Keratinocyte (primary cell): ENCODE measurements around the gene ANKRD24. TPM values are rescaled to one million over a fixed set of nuclear protein-coding genes. Genes with fewer than 3 reads are reported as not detected.
"Not testable (repeated sequence)": the region's sequence is repeated elsewhere in the genome, so short reads cannot be mapped to it uniquely, and the experiment has no call there.

ENCODE experiments used
- DNase-seq: peaks from one replicate; pipeline ENCODE4 v3.0.0-alpha.2; 2011; ENCODE audit warnings: low read depth, missing footprints, low spot score
- FAIRE-seq: peaks from 2 replicates; lab custom pipeline; 2011; peaks lifted over from hg19 to GRCh38; lab: Jason Lieb, UNC
- H2AFZ ChIP-seq: 2 replicates; pipeline ENCODE4 v1.6.0; 2012; ENCODE audit warnings: low read length, control low read depth, inconsistent platforms; ENCODE audit not compliant: control insufficient read depth
- H3K27ac ChIP-seq: 2 replicates; pipeline ENCODE4 v1.5.1; 2011; ENCODE audit warnings: low read length; ENCODE audit not compliant: control insufficient read depth, insufficient read depth
- H3K27me3 ChIP-seq: 3 replicates; pipeline ENCODE4 v1.6.0; 2011; ENCODE audit warnings: low read length; ENCODE audit not compliant: control insufficient read depth, insufficient read depth; ENCODE audit errors: extremely low read depth
- H3K36me3 ChIP-seq, 2 experiments: 2 replicates in 1 of 2; 3 replicates in 1 of 2; pipeline ENCODE4 v1.5.1; 2011; ENCODE audit warnings: low read length in 2 of 2, mild to moderate bottlenecking in 1 of 2; ENCODE audit not compliant: control insufficient read depth in 2 of 2, insufficient read depth in 2 of 2; ENCODE audit errors: extremely low read depth in 1 of 2
- H3K4me1 ChIP-seq: 3 replicates; pipeline ENCODE4 v1.5.1; 2011; ENCODE audit warnings: low read length; ENCODE audit not compliant: control insufficient read depth, insufficient read depth; ENCODE audit errors: extremely low read depth
- H3K4me2 ChIP-seq: 3 replicates; pipeline ENCODE4 v1.6.0; 2011; ENCODE audit warnings: low read depth, low read length; ENCODE audit not compliant: control insufficient read depth, insufficient read depth; ENCODE audit errors: extremely low read depth
- H3K4me3 ChIP-seq, 3 experiments: fragments of 200-600 bp in 1 of 3; sonication (generic) in 1 of 3; 2 replicates in 2 of 3; 3 replicates in 1 of 3; pipeline ENCODE4 v1.5.1; 2011 to 2016; ENCODE audit warnings: low read length in 3 of 3, mild to moderate bottlenecking in 3 of 3, control low read depth in 2 of 3, inconsistent platforms in 1 of 3, low read depth in 1 of 3, mixed read lengths in 1 of 3, mixed run types in 1 of 3, moderate library complexity in 1 of 3; ENCODE audit not compliant: control insufficient read depth in 2 of 3, insufficient read depth in 2 of 3; ENCODE audit errors: extremely low read depth in 1 of 3
- H3K79me2 ChIP-seq: 2 replicates; pipeline ENCODE4 v1.6.0; 2012; ENCODE audit warnings: low read length; ENCODE audit not compliant: control insufficient read depth, insufficient read depth
- H3K9ac ChIP-seq: 3 replicates; pipeline ENCODE4 v1.6.0; 2011; ENCODE audit warnings: low read length; ENCODE audit not compliant: control insufficient read depth, insufficient read depth; ENCODE audit errors: extremely low read depth
- H3K9me1 ChIP-seq: 3 replicates; pipeline ENCODE4 v1.6.0; 2011; ENCODE audit warnings: low read length; ENCODE audit not compliant: control insufficient read depth, insufficient read depth; ENCODE audit errors: extremely low read depth
- H3K9me3 ChIP-seq: 2 replicates; pipeline ENCODE4 v1.5.1; 2012; ENCODE audit warnings: low read depth, low read length; ENCODE audit not compliant: control insufficient read depth
- H4K20me1 ChIP-seq: 3 replicates; pipeline ENCODE4 v1.6.0; 2011; ENCODE audit warnings: low read length; ENCODE audit not compliant: control insufficient read depth, insufficient read depth; ENCODE audit errors: extremely low read depth
- EZH2 ChIP-seq: IDR thresholded peaks from one replicate; pipeline ENCODE4 v1.6.1; 2012; ENCODE audit warnings: inconsistent platforms, mild to moderate bottlenecking, low read length, moderate library complexity
- dilution Hi-C: fragments of 300-500 bp; cut with MboI; formaldehyde crosslinking; loops from one replicate; pipeline ENCODE4 v1.7.0; 2020; ENCODE audit warnings: low sequenced_read_pairs; ENCODE audit not compliant: extremely low pct_ligation_motif_present
- polyA plus RNA-seq, 5 experiments: library from polyadenylated mRNA; depleted of rRNA in 3 of 5; stranded (reverse) in 3 of 5; stranded (forward) in 1 of 5; unstranded in 1 of 5; fragments of >200 nt; gene quantifications; 1 replicate in 1 of 5; 2 replicates in 3 of 5; 3 replicates in 1 of 5; pipeline versions ENCODE4 v1.2.1 to v1.2.3, GENCODE V29; 2011 to 2012; ENCODE audit warnings: missing spikeins in 2 of 5, low read depth in 1 of 5, low replicate concordance in 1 of 5
- TF ChIP-seq, protein P1 (sequence below), 3 experiments: IDR thresholded peaks in 1 of 3; conservative IDR thresholded peaks in 1 of 3; optimal IDR thresholded peaks in 1 of 3; 2 replicates in 2 of 3; 3 replicates in 1 of 3; pipeline versions ENCODE3 to v1.5.1; 2011; ENCODE audit warnings: low read length in 3 of 3, mild to moderate bottlenecking in 3 of 3, moderate library complexity in 2 of 3, control low read depth in 1 of 3, inconsistent platforms in 1 of 3; ENCODE audit not compliant: insufficient read depth in 2 of 3; ENCODE audit errors: extremely low read depth in 1 of 3

The ANKRD24 gene
- polyA plus RNA-seq, 1 donor (not counting 4 experiments of a cell fraction or from before 2014, with no cell fraction given) = 0.07 TPM

DNA sequence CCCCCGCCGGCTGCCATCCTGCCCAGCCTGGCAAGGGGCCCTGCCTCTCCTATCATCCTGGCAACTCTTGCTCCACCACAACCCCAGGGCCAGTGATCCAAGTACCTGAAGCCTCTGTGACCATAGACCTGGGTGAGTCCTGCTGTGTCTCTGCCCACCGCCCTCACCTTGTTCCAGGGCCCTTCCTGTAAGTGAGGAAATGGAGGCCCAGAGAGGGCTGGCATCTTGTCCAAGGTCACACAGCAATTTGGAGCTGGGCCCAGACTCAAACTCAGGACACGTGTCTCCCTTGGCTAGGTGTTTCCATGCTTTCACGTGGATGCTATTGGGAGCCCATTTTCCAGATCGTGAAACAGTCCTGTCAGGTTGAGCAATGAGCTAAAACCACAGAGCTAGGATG lies 25.3 kb upstream of the ANKRD24 start:
- Histone ChIP-seq H3K27me3 (peaks cover 4% of the 10 kb centered on the region), H3K4me1 (no peaks in the 10 kb centered on the region)

DNA sequence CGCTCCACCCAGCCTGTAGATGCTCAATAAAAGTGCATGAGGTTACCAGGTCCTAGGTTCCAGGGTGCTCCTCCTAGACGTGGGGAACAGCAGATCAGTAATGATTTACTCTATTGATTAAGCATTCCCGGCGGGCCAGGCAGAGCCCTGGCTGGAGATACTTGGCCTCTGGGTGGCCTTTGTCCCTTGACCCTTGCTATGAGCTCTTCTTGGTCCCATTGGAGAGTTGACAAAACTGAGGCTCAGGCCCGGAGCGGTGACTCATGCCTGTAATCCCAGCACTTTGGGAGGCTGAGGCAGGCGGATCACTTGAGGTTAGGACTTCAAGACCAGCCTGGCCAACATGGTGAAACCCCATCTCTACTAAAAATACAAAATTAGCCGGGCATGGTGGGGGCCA lies 24.5 kb upstream of the ANKRD24 start:
- H3K9me1 ChIP-seq, DNase-seq, H3K27me3 ChIP-seq, H3K4me3 ChIP-seq, H4K20me1 ChIP-seq, H3K9me3 ChIP-seq, dilution Hi-C loops, H2AFZ ChIP-seq, H3K4me2 ChIP-seq, H3K36me3 ChIP-seq, H3K9ac ChIP-seq, H3K79me2 ChIP-seq, H3K4me1 ChIP-seq, FAIRE-seq, H3K27ac ChIP-seq: not testable (repeated sequence)

More for the DNA sequence above, 25.3 kb upstream of the ANKRD24 start:
- Histone ChIP-seq H3K9me3 (no peaks in the 10 kb centered on the region), H3K9ac (no peak overlapping the region), H3K36me3 (no peaks in the 10 kb centered on the region), H3K9me1 (no peaks in the 10 kb centered on the region), H3K27ac (no peak overlapping the region), H3K4me2 (no peak overlapping the region), H3K4me3 (no peak overlapping the region), H2AFZ (no peak overlapping the region), H3K79me2 (no peaks in the 10 kb centered on the region), H4K20me1 (no peaks in the 10 kb centered on the region)
- no peak for DNase-seq
- dilution Hi-C loops = no loop called here
- no peak for FAIRE-seq
- TF ChIP-seq, protein P1, sequence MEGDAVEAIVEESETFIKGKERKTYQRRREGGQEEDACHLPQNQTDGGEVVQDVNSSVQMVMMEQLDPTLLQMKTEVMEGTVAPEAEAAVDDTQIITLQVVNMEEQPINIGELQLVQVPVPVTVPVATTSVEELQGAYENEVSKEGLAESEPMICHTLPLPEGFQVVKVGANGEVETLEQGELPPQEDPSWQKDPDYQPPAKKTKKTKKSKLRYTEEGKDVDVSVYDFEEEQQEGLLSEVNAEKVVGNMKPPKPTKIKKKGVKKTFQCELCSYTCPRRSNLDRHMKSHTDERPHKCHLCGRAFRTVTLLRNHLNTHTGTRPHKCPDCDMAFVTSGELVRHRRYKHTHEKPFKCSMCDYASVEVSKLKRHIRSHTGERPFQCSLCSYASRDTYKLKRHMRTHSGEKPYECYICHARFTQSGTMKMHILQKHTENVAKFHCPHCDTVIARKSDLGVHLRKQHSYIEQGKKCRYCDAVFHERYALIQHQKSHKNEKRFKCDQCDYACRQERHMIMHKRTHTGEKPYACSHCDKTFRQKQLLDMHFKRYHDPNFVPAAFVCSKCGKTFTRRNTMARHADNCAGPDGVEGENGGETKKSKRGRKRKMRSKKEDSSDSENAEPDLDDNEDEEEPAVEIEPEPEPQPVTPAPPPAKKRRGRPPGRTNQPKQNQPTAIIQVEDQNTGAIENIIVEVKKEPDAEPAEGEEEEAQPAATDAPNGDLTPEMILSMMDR (optimal IDR thresholded peaks at IDR 0.05 in 1 of 3, IDR thresholded peaks at IDR 0.05 in 1 of 3, conservative IDR thresholded peaks at IDR 0.05 in 1 of 3; ENCODE audit: extremely low read depth in 1 of 3, insufficient read depth in 2 of 3, low read length in 3 of 3) = no peak
- TF ChIP-seq EZH2 = no peak

DNA sequence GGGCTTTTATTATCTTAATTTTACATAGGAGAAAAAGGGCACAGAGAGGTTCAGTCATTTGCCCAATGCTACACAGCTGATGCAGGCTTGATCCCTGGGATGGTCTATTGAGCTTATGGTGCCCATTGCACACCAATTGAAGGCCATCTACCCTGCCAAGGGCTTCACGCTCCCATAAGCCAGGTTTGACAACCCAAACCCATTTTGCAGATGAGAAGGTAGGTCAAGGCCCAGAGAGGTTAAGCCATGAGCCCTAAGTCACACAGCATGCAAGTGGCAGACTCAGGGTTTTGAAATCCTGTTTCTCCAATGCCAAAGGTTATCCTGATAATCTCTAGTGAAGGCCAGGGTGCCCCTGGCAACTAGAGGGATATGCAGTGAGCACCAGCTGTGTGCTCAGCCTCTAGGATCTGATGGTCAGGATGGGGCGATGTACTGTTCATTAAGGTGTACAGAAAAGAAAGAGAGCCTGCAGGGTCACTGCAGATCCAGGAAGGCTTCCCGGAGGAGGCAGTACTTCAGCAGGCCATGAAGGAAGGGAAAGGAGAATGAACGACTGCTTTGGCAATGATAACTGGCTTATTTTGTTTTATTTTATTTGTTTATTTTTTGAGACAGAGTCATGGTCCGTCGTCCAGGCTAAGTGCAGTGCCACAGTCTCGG lies 20.9 kb upstream of the ANKRD24 start:
- TF ChIP-seq, protein P1 (optimal IDR thresholded peaks at IDR 0.05 in 1 of 3, IDR thresholded peaks at IDR 0.05 in 1 of 3, conservative IDR thresholded peaks at IDR 0.05 in 1 of 3; ENCODE audit: extremely low read depth in 1 of 3, insufficient read depth in 2 of 3, low read length in 3 of 3) = no peak
- no peak for TF ChIP-seq EZH2
- Histone ChIP-seq H3K4me3 (no peak overlapping the region), H4K20me1 (no peaks in the 10 kb centered on the region), H3K4me1 (no peaks in the 10 kb centered on the region), H3K27ac (no peak overlapping the region), H3K4me2 (no peak overlapping the region), H3K9me3 (no peaks in the 10 kb centered on the region), H3K9ac (no peak overlapping the region), H3K36me3 (no peaks in the 10 kb centered on the region), H3K27me3 (peaks cover 4% of the 10 kb centered on the region), H3K79me2 (no peaks in the 10 kb centered on the region), H3K9me1 (no peaks in the 10 kb centered on the region), H2AFZ (no peak overlapping the region)
- FAIRE-seq (no peak), DNase-seq (no peak)
- dilution Hi-C loops = no loop called here
